ENCODE results near the gene NIPSNAP2. TPM values are rescaled to one million over a fixed set of nuclear protein-coding genes. Genes with fewer than 3 reads are reported as not detected.
A peak's percentile ranks its signal among the peaks of the same experiment; 100 is the strongest.
"Not testable (repeated sequence)": the region's sequence is repeated elsewhere in the genome, so short reads cannot be mapped to it uniquely, and the experiment has no call there.

The NIPSNAP2 gene
- 10 to 100 TPM; 35.4 to 38.6 TPM for total RNA-seq

DNA sequence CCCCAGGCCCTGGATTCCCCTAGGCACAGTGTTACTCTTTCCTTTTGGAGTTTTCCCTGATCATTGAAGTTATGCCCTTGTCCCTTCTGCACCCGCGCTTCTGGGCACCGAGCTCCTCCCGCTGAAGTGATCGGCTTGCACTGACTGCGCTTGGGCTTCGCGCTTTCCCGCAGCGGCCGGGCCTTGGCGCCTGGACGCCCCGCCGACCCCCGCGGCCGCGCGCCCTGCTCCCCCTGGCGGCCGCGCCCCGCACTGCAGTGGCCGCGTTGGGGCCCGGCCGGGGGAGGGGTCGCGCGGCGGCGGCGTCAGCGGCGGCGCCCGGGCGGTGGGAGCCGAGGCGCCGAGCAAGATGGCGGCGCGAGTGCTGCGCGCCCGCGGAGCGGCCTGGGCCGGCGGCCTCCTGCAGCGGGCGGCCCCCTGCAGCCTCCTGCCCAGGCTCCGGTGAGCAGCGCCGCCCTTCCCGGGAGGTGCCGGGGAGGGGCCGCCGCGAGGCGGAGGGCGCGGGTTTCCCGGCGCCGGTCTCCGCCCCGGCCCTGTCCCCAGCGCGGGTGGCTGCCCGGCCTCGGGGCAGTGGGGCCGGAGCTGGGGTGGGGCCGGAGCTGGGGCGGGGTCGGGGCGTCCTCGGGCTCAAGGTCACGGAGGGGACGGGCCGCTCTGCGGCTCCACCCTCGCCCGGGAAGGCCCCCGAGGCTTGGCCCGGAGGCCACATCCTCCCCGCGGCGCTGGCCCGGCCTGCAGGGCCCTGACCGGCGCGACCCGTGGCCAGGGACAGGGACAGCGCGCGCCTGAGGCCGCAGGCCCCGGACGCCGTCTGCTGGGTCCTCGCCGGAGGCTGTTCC lies at the start of gene NIPSNAP2:
Gene NIPSNAP2, plus strand, starts transcription at position 325 of the 839 bp plus-strand sequence. Its CDS starts 25 bp downstream, at position 350.
- H3K4me1 Mint-ChIP-seq, result peaks cover 33% of the 10 kb centered on the region
- H3K27ac Mint-ChIP-seq, result peak within 1 kb of the TSS; percentile 93
- DNase-seq, result peak; percentile 42
- no peaks in the 10 kb centered on the region for H3K9me3 Mint-ChIP-seq
- H3K4me3 Mint-ChIP-seq, result peak within 1 kb of the TSS; percentile 82
- no peaks in the 10 kb centered on the region for H3K27me3 Mint-ChIP-seq
- ChIA-PET CTCF (interaction anchor here (0.6 to 2.9 kb wide), 29 partner anchors 9 to 323 kb away, joined by 3 to 9 read pairs (median 3); partner anchors contain the start of genes MRPS17 and SUMF2), POLR2A (interaction anchor here (0.6 kb wide), 1 partner anchor 15 kb away, joined by 10 read pairs; no protein-coding TSS in a partner anchor)
- H3K36me3 Mint-ChIP-seq (ENCODE audit: low read depth), result peaks cover 7% of the 10 kb centered on the region

GRCh38 chr7:55917771-55918170 lies 46.6 kb upstream of the NIPSNAP2 start:
- DNase-seq, result no peak
- ChIA-PET CTCF (interaction anchor here (1.7 kb wide), 1 partner anchor 9 kb away, joined by 4 read pairs; no protein-coding TSS in a partner anchor), POLR2A (no interaction called here)
- Mint-ChIP-seq H3K27me3 (no peaks in the 10 kb centered on the region), H3K27ac (no peak overlapping the region), H3K4me1 (peaks cover 6% of the 10 kb centered on the region), H3K9me3 (peaks cover 3% of the 10 kb centered on the region), H3K36me3 (ENCODE audit: low read depth) (peaks cover 11% of the 10 kb centered on the region), H3K4me3 (no peak overlapping the region)

GRCh38 chr7:55928006-55928767 lies 36.2 kb upstream of the NIPSNAP2 start:
- peaks cover 5% of the 10 kb centered on the region for H3K36me3 Mint-ChIP-seq (ENCODE audit: low read depth)
- no peaks in the 10 kb centered on the region for H3K4me1 Mint-ChIP-seq
- no peaks in the 10 kb centered on the region for H3K27me3 Mint-ChIP-seq
- DNase-seq, result no peak
- no peak overlapping the region for H3K4me3 Mint-ChIP-seq
- H3K27ac Mint-ChIP-seq, result no peak overlapping the region
- POLR2A ChIA-PET, result no interaction called here
- peaks cover 2% of the 10 kb centered on the region for H3K9me3 Mint-ChIP-seq
- CTCF ChIA-PET, result no interaction called here

DNA sequence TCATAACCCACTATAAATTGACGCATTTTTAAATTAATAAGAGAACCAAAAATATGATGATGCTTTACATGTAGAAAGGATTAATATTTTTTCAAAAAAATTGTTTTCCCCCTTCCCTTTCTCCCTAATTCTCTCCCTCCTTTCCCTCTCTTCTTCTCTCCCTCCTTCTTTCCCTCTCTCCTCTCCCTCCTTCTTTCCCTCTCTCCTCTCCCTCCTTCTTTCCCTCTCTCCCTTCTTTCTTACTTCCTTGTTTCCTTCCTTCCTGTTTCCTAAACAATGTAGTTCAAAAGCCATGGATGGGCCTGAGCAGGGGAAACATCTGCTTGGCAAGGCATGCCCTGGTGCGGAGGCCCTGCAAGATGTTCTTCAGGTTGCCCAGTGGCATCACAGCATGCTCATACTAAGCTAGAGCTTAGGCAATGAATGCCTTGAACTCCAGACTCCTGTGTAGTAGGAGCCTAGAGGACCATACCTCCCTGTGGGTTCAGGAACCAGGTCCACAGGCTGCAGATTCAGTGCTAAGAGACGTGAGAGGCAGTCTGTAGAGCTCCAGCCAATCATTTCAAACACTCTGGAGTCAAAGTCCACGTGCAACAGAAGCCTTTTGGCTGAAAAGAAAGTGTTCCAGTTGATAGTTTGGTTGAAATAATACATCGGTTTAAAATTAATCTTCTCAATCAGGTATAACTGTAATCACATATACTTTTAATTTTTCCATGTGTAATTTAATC lies 32.8 kb upstream of the NIPSNAP2 start:
- H3K27ac Mint-ChIP-seq, result no peak overlapping the region
- H3K4me1 Mint-ChIP-seq, result no peaks in the 10 kb centered on the region
- H3K36me3 Mint-ChIP-seq (ENCODE audit: low read depth), result no peaks in the 10 kb centered on the region
- ChIA-PET POLR2A (no interaction called here), CTCF (interaction anchor here (1.2 kb wide), 1 partner anchor 32 kb away, joined by 3 read pairs; the partner anchor contains the start of gene NIPSNAP2)
- no peak overlapping the region for H3K4me3 Mint-ChIP-seq
- H3K9me3 Mint-ChIP-seq, result peaks cover 8% of the 10 kb centered on the region
- no peak for DNase-seq
- H3K27me3 Mint-ChIP-seq, result no peaks in the 10 kb centered on the region

DNA sequence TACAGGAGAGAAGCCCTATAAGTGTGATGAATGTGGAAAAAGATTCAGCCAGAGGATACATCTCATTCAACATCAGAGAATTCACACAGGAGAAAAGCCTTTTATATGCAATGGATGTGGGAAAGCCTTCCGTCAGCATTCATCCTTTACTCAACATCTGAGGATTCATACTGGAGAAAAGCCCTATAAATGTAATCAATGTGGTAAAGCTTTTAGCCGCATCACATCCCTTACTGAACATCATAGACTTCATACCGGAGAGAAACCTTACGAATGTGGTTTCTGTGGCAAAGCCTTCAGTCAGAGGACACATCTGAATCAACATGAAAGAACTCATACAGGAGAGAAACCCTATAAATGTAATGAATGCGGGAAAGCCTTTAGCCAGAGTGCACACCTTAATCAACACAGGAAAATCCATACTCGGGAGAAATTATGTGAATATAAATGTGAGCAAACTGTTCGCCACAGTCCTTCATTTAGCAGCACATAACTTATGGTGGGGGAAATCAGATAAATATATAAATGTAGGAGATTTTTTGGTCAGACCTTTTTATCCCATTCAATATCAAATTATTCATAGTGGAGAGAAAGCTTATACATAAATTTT lies 24.8 kb upstream of the NIPSNAP2 start:
- Mint-ChIP-seq H3K27ac (no peak overlapping the region), H3K9me3 (peaks cover 43% of the 10 kb centered on the region), H3K27me3 (no peaks in the 10 kb centered on the region), H3K4me1 (no peaks in the 10 kb centered on the region), H3K36me3 (ENCODE audit: low read depth) (peaks cover 12% of the 10 kb centered on the region), H3K4me3 (no peak overlapping the region)
- DNase-seq, result no peak
- ChIA-PET POLR2A (no interaction called here), CTCF (no interaction called here)

- Mint-ChIP-seq H3K9me3 (peaks cover 19% of the 10 kb centered on the region), H3K36me3 (ENCODE audit: low read depth) (peaks cover 2% of the 10 kb centered on the region), H3K27me3 (no peaks in the 10 kb centered on the region), H3K4me3 (no peak overlapping the region), H3K27ac (no peak overlapping the region), H3K4me1 (peaks cover 2% of the 10 kb centered on the region)
- ChIA-PET CTCF (no interaction called here), POLR2A (no interaction called here)
- no peak for DNase-seq
These were observed 17.8 kb upstream of the NIPSNAP2 start for GRCh38 chr7:55946545-55946944.

DNA sequence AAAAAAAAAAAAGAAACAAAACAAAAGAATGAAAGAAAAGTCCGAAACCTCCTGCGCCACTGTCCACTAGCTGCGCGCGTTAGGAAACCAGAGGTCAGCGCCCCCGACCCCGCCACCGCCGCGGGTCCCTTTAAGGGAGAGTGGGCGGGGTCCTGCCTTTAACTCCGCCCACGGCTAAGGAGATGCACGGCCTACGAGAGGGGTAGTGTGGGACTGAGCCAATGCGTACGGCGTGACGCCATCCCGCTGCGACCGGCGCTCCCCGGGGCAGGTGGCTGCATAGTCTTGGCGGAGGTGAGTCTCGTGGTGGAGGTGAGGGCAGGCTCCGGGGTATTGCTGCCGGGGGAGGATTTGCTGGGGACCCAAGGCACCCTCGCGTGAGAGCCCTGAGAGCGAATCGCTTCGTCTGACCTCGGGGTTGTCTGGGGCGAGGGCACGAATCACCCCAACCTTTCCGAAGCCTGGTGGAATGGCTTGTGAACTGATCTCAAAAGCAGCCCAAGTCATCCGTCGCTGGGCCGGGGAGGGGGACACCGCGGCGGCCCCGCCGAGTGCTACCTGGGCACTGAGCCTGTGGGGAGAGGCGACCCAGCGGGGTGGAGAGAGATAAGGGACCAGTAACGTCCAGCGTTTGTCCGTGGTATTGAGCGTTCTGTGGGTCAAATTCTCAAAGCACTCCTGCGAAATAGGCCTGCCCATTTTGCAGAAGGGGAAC lies 12.6 kb upstream of the NIPSNAP2 start, which contains the start of gene MRPS17:
Gene MRPS17, plus strand, starts transcription at position 241 of the 715 bp plus-strand sequence. CDS start 1,319 bp downstream, outside the sequence.
- ChIA-PET POLR2A (no interaction called here), CTCF (interaction anchor here (0.6 to 2.0 kb wide), 2 partner anchors 9 to 13 kb away, joined by 3 to 6 read pairs; partner anchors contain the start of gene NIPSNAP2)
- H3K27ac Mint-ChIP-seq, result peak within 1 kb of the TSS; percentile 97
- peak; percentile 94 for DNase-seq
- peak within 1 kb of the TSS; percentile 94 for H3K4me3 Mint-ChIP-seq
- no peaks in the 10 kb centered on the region for H3K9me3 Mint-ChIP-seq
- H3K27me3 Mint-ChIP-seq, result no peaks in the 10 kb centered on the region
- peaks cover 20% of the 10 kb centered on the region for H3K36me3 Mint-ChIP-seq (ENCODE audit: low read depth)
- H3K4me1 Mint-ChIP-seq, result peaks cover 22% of the 10 kb centered on the region

- DNase-seq, H3K27me3 Mint-ChIP-seq, POLR2A ChIA-PET, H3K9me3 Mint-ChIP-seq: not testable (repeated sequence)
- peaks cover 20% of the 10 kb centered on the region for H3K36me3 Mint-ChIP-seq (ENCODE audit: low read depth)
- H3K4me1 Mint-ChIP-seq, result peaks cover 24% of the 10 kb centered on the region
- H3K27ac Mint-ChIP-seq, result peak overlapping the region; percentile 97
- peak overlapping the region; percentile 94 for H3K4me3 Mint-ChIP-seq
- CTCF ChIA-PET, result interaction anchor here (0.6 kb wide), 1 partner anchor 9 kb away, joined by 3 read pairs; no protein-coding TSS in a partner anchor
These were observed 12.1 kb upstream of the NIPSNAP2 start for GRCh38 chr7:55952352-55952671.

- H3K4me3 Mint-ChIP-seq, result peak overlapping the region; percentile 94
These were observed 10.5 kb upstream of the NIPSNAP2 start for GRCh38 chr7:55953707-55954475.

DNA sequence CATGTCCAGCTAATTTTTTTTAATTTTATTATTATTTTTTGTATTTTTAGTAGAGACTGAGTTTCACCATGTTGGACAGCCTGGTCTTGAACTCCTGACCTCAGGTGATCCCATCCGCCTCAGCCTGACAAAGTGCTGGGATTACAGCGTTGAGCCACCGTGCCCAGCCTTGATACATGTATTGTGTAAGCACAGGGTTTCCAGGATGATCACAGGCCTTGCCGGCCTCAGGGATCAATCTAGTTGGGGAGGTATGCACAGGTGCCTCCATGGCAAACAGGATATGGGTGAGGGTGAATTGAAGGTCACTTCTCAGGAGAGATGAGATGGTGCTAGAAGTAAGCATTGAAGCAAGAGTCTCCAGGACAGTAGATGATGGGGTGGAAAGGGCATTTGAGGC lies 7.2 kb upstream of the NIPSNAP2 start:
- H3K4me3 Mint-ChIP-seq, result no peak overlapping the region
- no peak overlapping the region for H3K27ac Mint-ChIP-seq
- H3K36me3 Mint-ChIP-seq (ENCODE audit: low read depth), result peaks cover 19% of the 10 kb centered on the region
- DNase-seq, result no peak
- H3K9me3 Mint-ChIP-seq, result no peaks in the 10 kb centered on the region
- CTCF ChIA-PET, result no interaction called here
- POLR2A ChIA-PET, result no interaction called here
- no peaks in the 10 kb centered on the region for H3K27me3 Mint-ChIP-seq
- H3K4me1 Mint-ChIP-seq, result peaks cover 19% of the 10 kb centered on the region

More at GRCh38 chr7:55953707-55954475, 10.5 kb upstream of the NIPSNAP2 start:
- H3K4me1 Mint-ChIP-seq, result peaks cover 24% of the 10 kb centered on the region
- H3K27me3 Mint-ChIP-seq, result no peaks in the 10 kb centered on the region
- ChIA-PET POLR2A (no interaction called here), CTCF (interaction anchor here (1.0 kb wide), 1 partner anchor 10 kb away, joined by 8 read pairs; the partner anchor contains the start of gene NIPSNAP2)
- H3K36me3 Mint-ChIP-seq (ENCODE audit: low read depth), result peaks cover 21% of the 10 kb centered on the region
- no peak for DNase-seq
- peak overlapping the region; percentile 97 for H3K27ac Mint-ChIP-seq
- H3K9me3 Mint-ChIP-seq, result no peaks in the 10 kb centered on the region

GRCh38 chr7:55962014-55962413 lies 2.4 kb upstream of the NIPSNAP2 start:
- CTCF ChIA-PET, result no interaction called here
- POLR2A ChIA-PET, result no interaction called here

More at GRCh38 chr7:55962014-55962413, 2.4 kb upstream of the NIPSNAP2 start:
- Mint-ChIP-seq H3K27ac (no peak overlapping the region), H3K4me1 (peaks cover 26% of the 10 kb centered on the region), H3K27me3 (no peaks in the 10 kb centered on the region), H3K9me3 (no peaks in the 10 kb centered on the region), H3K4me3 (no peak overlapping the region), H3K36me3 (ENCODE audit: low read depth) (peaks cover 1% of the 10 kb centered on the region)
- no peak for DNase-seq
